Upper lobe of left lung (tissue), 4 donors: ENCODE measurements around the gene TADA1.

Experiments
- EP300 ChIP-seq, 4 donors: sonication (generic); formaldehyde crosslinking; IDR thresholded peaks; one replicate each; pipeline ENCODE4 v1.5.1; 2017; ENCODE audit warnings: antibody characterized with exemption in 4 of 4, control low read depth in 2 of 4
- POLR2A ChIP-seq, 4 donors: fragments of 450-650 bp; IDR thresholded peaks; one replicate each; pipeline ENCODE4 v1.5.1; 2016 to 2017; ENCODE audit warnings: antibody characterized with exemption in 4 of 4, mild to moderate bottlenecking in 2 of 4
- POLR2AphosphoS5 ChIP-seq, 2 donors: sonication (generic); formaldehyde crosslinking; IDR thresholded peaks; one replicate each; pipeline ENCODE4 v1.5.1; 2017; ENCODE audit warnings: antibody characterized with exemption in 2 of 2
- TF ChIP-seq, protein P1 (sequence below), 6 experiments: fragments of 450-650 bp in 4 of 6; fragments of 200-600 bp in 2 of 6; sonication (generic) in 2 of 6; IDR thresholded peaks; one replicate each; pipeline ENCODE4 v1.5.1; 2016 to 2019; ENCODE audit warnings: antibody characterized with exemption in 6 of 6

GRCh38 chr1:166852918-166853317, 23.1 kb downstream of the TADA1 start:
- TF ChIP-seq, protein P1, sequence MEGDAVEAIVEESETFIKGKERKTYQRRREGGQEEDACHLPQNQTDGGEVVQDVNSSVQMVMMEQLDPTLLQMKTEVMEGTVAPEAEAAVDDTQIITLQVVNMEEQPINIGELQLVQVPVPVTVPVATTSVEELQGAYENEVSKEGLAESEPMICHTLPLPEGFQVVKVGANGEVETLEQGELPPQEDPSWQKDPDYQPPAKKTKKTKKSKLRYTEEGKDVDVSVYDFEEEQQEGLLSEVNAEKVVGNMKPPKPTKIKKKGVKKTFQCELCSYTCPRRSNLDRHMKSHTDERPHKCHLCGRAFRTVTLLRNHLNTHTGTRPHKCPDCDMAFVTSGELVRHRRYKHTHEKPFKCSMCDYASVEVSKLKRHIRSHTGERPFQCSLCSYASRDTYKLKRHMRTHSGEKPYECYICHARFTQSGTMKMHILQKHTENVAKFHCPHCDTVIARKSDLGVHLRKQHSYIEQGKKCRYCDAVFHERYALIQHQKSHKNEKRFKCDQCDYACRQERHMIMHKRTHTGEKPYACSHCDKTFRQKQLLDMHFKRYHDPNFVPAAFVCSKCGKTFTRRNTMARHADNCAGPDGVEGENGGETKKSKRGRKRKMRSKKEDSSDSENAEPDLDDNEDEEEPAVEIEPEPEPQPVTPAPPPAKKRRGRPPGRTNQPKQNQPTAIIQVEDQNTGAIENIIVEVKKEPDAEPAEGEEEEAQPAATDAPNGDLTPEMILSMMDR (IDR thresholded peaks at IDR 0.05): no peak
- TF ChIP-seq POLR2AphosphoS5 (IDR thresholded peaks at IDR 0.05) (no peak), POLR2A (IDR thresholded peaks at IDR 0.05) (no peak), EP300 (IDR thresholded peaks at IDR 0.05) (no peak)
